H1 (cell line): Measurements from ENCODE around the gene HSPA1B. TPM values are rescaled to one million over a fixed set of nuclear protein-coding genes. Genes with fewer than 3 reads are reported as not detected.

Source experiments
- E2F6 ChIP-seq: IDR thresholded peaks from 2 replicates; pipeline ENCODE4 v1.6.1; 2012; ENCODE audit warnings: inconsistent platforms
- HDAC2 ChIP-seq, 2 experiments: fragments of 300-600 bp in 1 of 2; sonication (generic) in 1 of 2; IDR thresholded peaks; 2 replicates each; pipeline ENCODE4 v1.6.1; 2011 to 2012; ENCODE audit warnings: low read depth in 2 of 2, low read length in 2 of 2, mild to moderate bottlenecking in 2 of 2, moderate library complexity in 2 of 2, borderline replicate concordance in 1 of 2, inconsistent platforms in 1 of 2
- POLR2A ChIP-seq, 2 experiments: IDR thresholded peaks; 1 replicate in 1 of 2; 2 replicates in 1 of 2; pipeline ENCODE4 v1.6.1; 2011; ENCODE audit warnings: low read depth in 2 of 2, low read length in 2 of 2, mild to moderate bottlenecking in 2 of 2; ENCODE audit errors: control extremely low read depth in 1 of 2
- TAF1 ChIP-seq: IDR thresholded peaks from 2 replicates; pipeline ENCODE4 v1.6.1; 2011; ENCODE audit warnings: mild to moderate bottlenecking, low read depth, low read length
- polyA plus RNA-seq, 7 experiments: library from polyadenylated mRNA; depleted of rRNA in 3 of 7; stranded (reverse) in 5 of 7; unstranded in 2 of 7; fragments of >200 nt in 5 of 7; fragments of 200-250 nt in 2 of 7; gene quantifications; 1 replicate in 5 of 7; 2 replicates in 1 of 7; 4 replicates in 1 of 7; pipeline versions ENCODE4 v1.2.1 to v1.2.3, GENCODE V29; 2011 to 2013; ENCODE audit warnings: missing spikeins in 2 of 7, mixed read lengths in 2 of 7
- total RNA-seq: library from RNA; stranded (reverse); fragmentation: NEBNext Ultra II Directional; extraction: Animal tissue kit (Norgen Biotek cat#: 25700); gene quantifications from 2 replicates; pipeline ENCODE4 v1.2.1, GENCODE V29; 2021
- TF ChIP-seq, protein P1 (sequence below): IDR thresholded peaks from 2 replicates; pipeline ENCODE4 v1.6.1; 2012; ENCODE audit warnings: low read length, inconsistent platforms

HSPA1B gene
- total and polyA plus RNA-seq, 2 of the 8 experiments (the other 6 are each of a cell fraction or from before 2014, with no cell fraction given) = 36.6 to 76.6 TPM

GRCh38 chr6:31842053-31842452 is 14.5 kb downstream of the HSPA1B start (continued):
- TF ChIP-seq HDAC2 (IDR thresholded peaks at IDR 0.05; ENCODE audit: borderline replicate concordance in 1 of 2, low read depth in 2 of 2, low read length in 2 of 2) (no peak), E2F6 (no peak), POLR2A (IDR thresholded peaks at IDR 0.05; ENCODE audit: control extremely low read depth in 1 of 2, low read depth in 2 of 2, low read length in 2 of 2) (no peak), TAF1 (no peak)
- TF ChIP-seq, protein P1, sequence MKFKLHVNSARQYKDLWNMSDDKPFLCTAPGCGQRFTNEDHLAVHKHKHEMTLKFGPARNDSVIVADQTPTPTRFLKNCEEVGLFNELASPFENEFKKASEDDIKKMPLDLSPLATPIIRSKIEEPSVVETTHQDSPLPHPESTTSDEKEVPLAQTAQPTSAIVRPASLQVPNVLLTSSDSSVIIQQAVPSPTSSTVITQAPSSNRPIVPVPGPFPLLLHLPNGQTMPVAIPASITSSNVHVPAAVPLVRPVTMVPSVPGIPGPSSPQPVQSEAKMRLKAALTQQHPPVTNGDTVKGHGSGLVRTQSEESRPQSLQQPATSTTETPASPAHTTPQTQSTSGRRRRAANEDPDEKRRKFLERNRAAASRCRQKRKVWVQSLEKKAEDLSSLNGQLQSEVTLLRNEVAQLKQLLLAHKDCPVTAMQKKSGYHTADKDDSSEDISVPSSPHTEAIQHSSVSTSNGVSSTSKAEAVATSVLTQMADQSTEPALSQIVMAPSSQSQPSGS = no peak
